Measurements from ENCODE around the gene DDX25. TPM values are rescaled to one million over a fixed set of nuclear protein-coding genes. Genes with fewer than 3 reads are reported as not detected.

The DDX25 gene
- polyA plus RNA-seq, 1 donor (not counting 4 experiments of a cell fraction or from before 2014, with no cell fraction given) = 0.12 TPM

DNA sequence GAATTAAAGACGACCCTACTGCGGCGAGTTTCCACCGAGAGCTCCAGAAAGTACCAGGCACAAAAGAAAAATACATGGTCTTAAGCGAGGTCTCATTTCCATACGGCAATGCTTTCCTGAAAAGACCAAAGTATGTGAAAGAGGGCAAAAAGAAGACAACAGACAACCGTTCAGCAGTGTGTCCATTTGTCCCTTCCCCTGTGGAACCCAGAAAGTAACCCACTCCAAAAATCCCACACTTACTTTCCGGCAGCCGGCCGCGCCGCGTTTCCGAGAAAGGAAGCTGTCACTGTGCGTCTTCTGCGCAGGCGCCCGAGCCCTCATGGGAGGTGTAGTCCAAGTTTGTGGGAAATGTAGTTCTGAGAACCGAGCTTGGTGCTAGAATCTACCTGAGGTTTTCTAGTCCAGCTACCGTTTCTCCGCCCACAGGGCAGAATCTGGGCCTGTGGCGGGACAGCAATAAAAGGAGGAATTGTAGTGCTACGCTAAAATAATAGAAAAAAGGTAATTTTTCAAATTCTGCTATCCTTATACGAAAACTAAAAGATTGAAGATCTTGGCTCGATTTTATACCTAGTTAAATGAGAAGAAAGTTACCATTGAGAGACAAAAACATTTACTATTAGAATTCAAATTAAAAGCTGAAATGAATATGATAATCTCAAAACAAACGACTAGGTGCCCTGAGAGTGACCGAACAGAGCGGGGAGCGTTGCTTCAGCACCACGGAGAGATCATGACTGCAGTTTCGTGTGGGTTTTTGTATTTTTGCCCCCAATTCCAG, 1.2 kb upstream of the DDX25 start, which contains the start of gene PUS3:
TSS of gene PUS3 (minus strand) at position 280 of the 784 bp plus-strand sequence. CDS start 6,922 bp downstream, outside the sequence.
- Histone ChIP-seq H3K36me3 (ENCODE audit: control insufficient read depth in 2 of 2, extremely low read depth in 1 of 2, insufficient read depth in 2 of 2, low read length in 2 of 2) (peaks cover 6 to 8% of the 10 kb centered on the region in 2 experiments), H3K79me2 (ENCODE audit: control insufficient read depth, insufficient read depth, low read length) (peaks cover 27% of the 10 kb centered on the region), H3K4me3 (ENCODE audit: control insufficient read depth in 2 of 3, extremely low read depth in 1 of 3, insufficient read depth in 2 of 3, low read depth in 1 of 3, low read length in 3 of 3) (peak within 1 kb of the TSS; percentile 49 to 83 (median 67)), H3K9me1 (ENCODE audit: control insufficient read depth, extremely low read depth, insufficient read depth, low read length) (no peaks in the 10 kb centered on the region), H4K20me1 (ENCODE audit: control insufficient read depth, extremely low read depth, insufficient read depth, low read length) (no peaks in the 10 kb centered on the region), H3K4me1 (ENCODE audit: control insufficient read depth, extremely low read depth, insufficient read depth, low read length) (peaks cover 7% of the 10 kb centered on the region), H3K9ac (ENCODE audit: control insufficient read depth, extremely low read depth, insufficient read depth, low read length) (peak within 1 kb of the TSS; percentile 72), H3K9me3 (ENCODE audit: control insufficient read depth, low read depth, low read length) (no peaks in the 10 kb centered on the region), H3K27me3 (ENCODE audit: control insufficient read depth, extremely low read depth, insufficient read depth, low read length) (peaks cover 20% of the 10 kb centered on the region), H3K27ac (ENCODE audit: control insufficient read depth, insufficient read depth, low read length) (peak within 1 kb of the TSS; percentile 61), H2AFZ (ENCODE audit: control insufficient read depth, low read length) (peak within 1 kb of the TSS; percentile 97), H3K4me2 (ENCODE audit: control insufficient read depth, extremely low read depth, insufficient read depth, low read depth, low read length) (peak within 1 kb of the TSS; percentile 84)
- TF ChIP-seq, protein P1, sequence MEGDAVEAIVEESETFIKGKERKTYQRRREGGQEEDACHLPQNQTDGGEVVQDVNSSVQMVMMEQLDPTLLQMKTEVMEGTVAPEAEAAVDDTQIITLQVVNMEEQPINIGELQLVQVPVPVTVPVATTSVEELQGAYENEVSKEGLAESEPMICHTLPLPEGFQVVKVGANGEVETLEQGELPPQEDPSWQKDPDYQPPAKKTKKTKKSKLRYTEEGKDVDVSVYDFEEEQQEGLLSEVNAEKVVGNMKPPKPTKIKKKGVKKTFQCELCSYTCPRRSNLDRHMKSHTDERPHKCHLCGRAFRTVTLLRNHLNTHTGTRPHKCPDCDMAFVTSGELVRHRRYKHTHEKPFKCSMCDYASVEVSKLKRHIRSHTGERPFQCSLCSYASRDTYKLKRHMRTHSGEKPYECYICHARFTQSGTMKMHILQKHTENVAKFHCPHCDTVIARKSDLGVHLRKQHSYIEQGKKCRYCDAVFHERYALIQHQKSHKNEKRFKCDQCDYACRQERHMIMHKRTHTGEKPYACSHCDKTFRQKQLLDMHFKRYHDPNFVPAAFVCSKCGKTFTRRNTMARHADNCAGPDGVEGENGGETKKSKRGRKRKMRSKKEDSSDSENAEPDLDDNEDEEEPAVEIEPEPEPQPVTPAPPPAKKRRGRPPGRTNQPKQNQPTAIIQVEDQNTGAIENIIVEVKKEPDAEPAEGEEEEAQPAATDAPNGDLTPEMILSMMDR (optimal IDR thresholded peaks at IDR 0.05 in 1 of 3, IDR thresholded peaks at IDR 0.05 in 1 of 3, conservative IDR thresholded peaks at IDR 0.05 in 1 of 3; ENCODE audit: extremely low read depth in 1 of 3, insufficient read depth in 2 of 3, low read length in 3 of 3) = no peak
- no peak for TF ChIP-seq EZH2 (IDR thresholded peaks at IDR 0.05; ENCODE audit: low read length)
- peak; percentile 43 for FAIRE-seq
- DNase-seq (ENCODE audit: low read depth, low spot score) = no peak
- dilution Hi-C loops (cut with MboI; ENCODE audit: extremely low pct_ligation_motif_present, low sequenced_read_pairs) = no loop called here

DNA sequence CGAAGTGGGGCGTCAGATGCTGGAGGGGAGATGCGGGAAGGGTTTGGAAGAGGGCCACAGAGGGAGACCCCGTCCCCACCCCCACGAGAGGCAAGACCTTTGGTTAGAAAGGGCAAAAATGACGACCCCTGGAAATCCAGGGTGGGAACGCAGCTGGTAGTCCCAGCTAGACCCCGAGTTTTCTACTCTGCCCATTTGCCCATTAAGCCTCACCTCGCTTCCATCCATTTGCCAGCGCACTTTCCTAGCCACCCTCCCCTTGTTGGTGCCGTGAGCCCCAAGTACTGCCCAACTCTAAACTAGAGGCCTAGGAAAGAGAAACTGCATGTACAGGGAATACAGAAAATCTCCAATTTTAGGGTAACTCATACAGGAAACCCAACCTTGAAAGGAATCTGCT, 370 bp downstream of the DDX25 start:
- peaks cover 1 to 3% of the 10 kb centered on the region in 2 experiments for H3K36me3 ChIP-seq (ENCODE audit: control insufficient read depth in 2 of 2, extremely low read depth in 1 of 2, insufficient read depth in 2 of 2, low read length in 2 of 2)
- peaks cover 15% of the 10 kb centered on the region for H3K79me2 ChIP-seq (ENCODE audit: control insufficient read depth, insufficient read depth, low read length)
- H2AFZ ChIP-seq (ENCODE audit: control insufficient read depth, low read length) = no peak overlapping the region
- DNase-seq (ENCODE audit: low read depth, low spot score) = no peak
- H3K9ac ChIP-seq (ENCODE audit: control insufficient read depth, extremely low read depth, insufficient read depth, low read length) = no peak overlapping the region
- peaks cover 7% of the 10 kb centered on the region for H3K4me1 ChIP-seq (ENCODE audit: control insufficient read depth, extremely low read depth, insufficient read depth, low read length)
- peak; percentile 61 for TF ChIP-seq EZH2 (IDR thresholded peaks at IDR 0.05; ENCODE audit: low read length)
- TF ChIP-seq, protein P1 (optimal IDR thresholded peaks at IDR 0.05 in 1 of 3, IDR thresholded peaks at IDR 0.05 in 1 of 3, conservative IDR thresholded peaks at IDR 0.05 in 1 of 3; ENCODE audit: extremely low read depth in 1 of 3, insufficient read depth in 2 of 3, low read length in 3 of 3) = no peak
- H3K4me2 ChIP-seq (ENCODE audit: control insufficient read depth, extremely low read depth, insufficient read depth, low read depth, low read length) = no peak overlapping the region
- dilution Hi-C loops (cut with MboI; ENCODE audit: extremely low pct_ligation_motif_present, low sequenced_read_pairs) = no loop called here
- FAIRE-seq = no peak
- H3K27me3 ChIP-seq (ENCODE audit: control insufficient read depth, extremely low read depth, insufficient read depth, low read length) = peaks cover 20% of the 10 kb centered on the region
- H3K4me3 ChIP-seq (ENCODE audit: control insufficient read depth in 2 of 3, extremely low read depth in 1 of 3, insufficient read depth in 2 of 3, low read depth in 1 of 3, low read length in 3 of 3) = no peak overlapping the region
- H3K27ac ChIP-seq (ENCODE audit: control insufficient read depth, insufficient read depth, low read length) = no peak overlapping the region
- no peaks in the 10 kb centered on the region for H3K9me3 ChIP-seq (ENCODE audit: control insufficient read depth, low read depth, low read length)
- no peaks in the 10 kb centered on the region for H4K20me1 ChIP-seq (ENCODE audit: control insufficient read depth, extremely low read depth, insufficient read depth, low read length)
- H3K9me1 ChIP-seq (ENCODE audit: control insufficient read depth, extremely low read depth, insufficient read depth, low read length) = no peaks in the 10 kb centered on the region
